Ascending aorta (tissue), 2 donors: ENCODE results near the gene POU3F1. TPM values are rescaled to one million over a fixed set of nuclear protein-coding genes. Genes with fewer than 3 reads are reported as not detected.
A peak's percentile ranks its signal among the peaks of the same experiment; 100 is the strongest.

Experiments
- DNase-seq, 2 donors: peaks; one replicate each; pipeline ENCODE4 v3.0.0-alpha.2; 2019; ENCODE audit warnings: low spot score in 2 of 2
- H3K27ac ChIP-seq, 2 donors: fragments of 200-600 bp; sonication (generic); one replicate each; pipeline ENCODE4 v1.5.1; 2016 to 2017; ENCODE audit warnings: mild to moderate bottlenecking in 1 of 2
- H3K27me3 ChIP-seq: fragments of 200-600 bp; sonication (generic); one replicate; pipeline ENCODE4 v1.5.1; 2017
- H3K36me3 ChIP-seq, 2 donors: fragments of 200-600 bp; sonication (generic); one replicate each; pipeline ENCODE4 v1.5.1; 2016
- H3K4me1 ChIP-seq, 2 donors: fragments of 200-600 bp; sonication (generic); one replicate each; pipeline ENCODE4 v1.5.1; 2016 to 2017; ENCODE audit warnings: mild to moderate bottlenecking in 1 of 2
- H3K4me3 ChIP-seq, 2 donors: fragments of 200-600 bp; sonication (generic); one replicate each; pipeline ENCODE4 v1.5.1; 2016 to 2017; ENCODE audit warnings: mild to moderate bottlenecking in 1 of 2
- H3K9me3 ChIP-seq, 2 donors: fragments of 200-600 bp; sonication (generic); one replicate each; pipeline ENCODE4 v1.5.1; 2016
- CTCF ChIP-seq, 3 experiments: fragments of 200-600 bp in 2 of 3; fragments of 450-650 bp in 1 of 3; sonication (generic) in 2 of 3; IDR thresholded peaks; one replicate each; pipeline ENCODE4 v1.5.1; 2016 to 2019; ENCODE audit warnings: antibody characterized with exemption in 3 of 3, mild to moderate bottlenecking in 1 of 3, moderate library complexity in 1 of 3
- intact Hi-C: fragments of 100-400 bp; cut with DNase I; formaldehyde crosslinking; loops from one replicate; pipeline ENCODE4 v1.15.1; 2023
- total RNA-seq: library from RNA; depleted of rRNA; stranded (reverse); fragments of >200 nt; gene quantifications from one replicate; pipeline ENCODE4 v1.1.0, GENCODE V29; 2016

Gene POU3F1
- total RNA-seq, 1 donor from 2014 or later = not detected

- peaks cover 16 to 32% of the 10 kb centered on the region in 2 donors for H3K36me3 ChIP-seq
- peak overlapping the region in 1 of 2 donors; percentile 75 for H3K4me3 ChIP-seq
- peak overlapping the region in 1 of 2 donors; percentile 88 for H3K27ac ChIP-seq
- no peak for TF ChIP-seq CTCF (IDR thresholded peaks at IDR 0.05)
- H3K27me3 ChIP-seq = no peaks in the 10 kb centered on the region
- intact Hi-C loops = loop anchor here (10.0 kb wide), 3 partner anchors 459 to 1559 kb away; partner anchors contain the start of genes DNALI1, OSCP1, RRAGC and SNIP1
- peaks cover 13 to 31% of the 10 kb centered on the region in 2 donors for H3K4me1 ChIP-seq
- no peaks in the 10 kb centered on the region for H3K9me3 ChIP-seq
- DNase-seq = no peak
These were observed 32.4 kb downstream of the POU3F1 start for GRCh38 chr1:38014171-38014570.

GRCh38 chr1:38013227-38013622 lies 33.4 kb downstream of the POU3F1 start:
- TF ChIP-seq CTCF (IDR thresholded peaks at IDR 0.05) = no peak
- Histone ChIP-seq H3K27me3 (no peaks in the 10 kb centered on the region), H3K4me1 (peaks cover 13 to 31% of the 10 kb centered on the region in 2 donors), H3K36me3 (peaks cover 7 to 22% of the 10 kb centered on the region in 2 donors), H3K9me3 (no peaks in the 10 kb centered on the region), H3K4me3 (peak overlapping the region; percentile 75 to 79), H3K27ac (peak overlapping the region; percentile 88 to 94)
- no peak for DNase-seq
- intact Hi-C loops = loop anchor here (2.0 to 10.0 kb wide), 6 partner anchors 22 to 1558 kb away; partner anchors contain the start of genes DNALI1, INPP5B, OSCP1 and POU3F1

- H3K4me1 ChIP-seq = peaks cover 13 to 31% of the 10 kb centered on the region in 2 donors
- no peaks in the 10 kb centered on the region for H3K27me3 ChIP-seq
- DNase-seq = peak; percentile 90 to 97
- intact Hi-C loops = loop anchor here (1.0 to 10.0 kb wide), 7 partner anchors 22 to 1558 kb away; partner anchors contain the start of genes DNALI1, INPP5B, MTF1 and OSCP1
- H3K9me3 ChIP-seq = no peaks in the 10 kb centered on the region
- peaks cover under 1 to 16% of the 10 kb centered on the region in 2 donors for H3K36me3 ChIP-seq
- no peak for TF ChIP-seq CTCF (IDR thresholded peaks at IDR 0.05)
- H3K27ac ChIP-seq = peak within 1 kb of the TSS; percentile 88 to 94
- peak within 1 kb of the TSS; percentile 75 to 79 for H3K4me3 ChIP-seq
These were observed 34.0 kb downstream of the POU3F1 start, which contains the start of gene UTP11 for GRCh38 chr1:38012363-38013226. Gene UTP11, plus strand, starts transcription at chr1:38012734. Its CDS starts 69 bp downstream, at chr1:38012803.

GRCh38 chr1:38009841-38010180 lies 36.8 kb downstream of the POU3F1 start:
- peak overlapping the region; percentile 56 to 73 for H3K27ac ChIP-seq

More at GRCh38 chr1:38009841-38010180, 36.8 kb downstream of the POU3F1 start:
- H3K36me3 ChIP-seq = no peaks in the 10 kb centered on the region
- H3K27me3 ChIP-seq = no peaks in the 10 kb centered on the region
- peaks cover 13 to 19% of the 10 kb centered on the region in 2 donors for H3K4me1 ChIP-seq
- TF ChIP-seq CTCF (IDR thresholded peaks at IDR 0.05) = no peak
- DNase-seq = no peak
- no peak overlapping the region for H3K4me3 ChIP-seq
- intact Hi-C loops = loop anchor here (5.0 to 10.0 kb wide), 4 partner anchors 318 to 1555 kb away; partner anchors contain the start of genes CDCA8, DNALI1, OSCP1 and RRAGC
- H3K9me3 ChIP-seq = no peaks in the 10 kb centered on the region
